HG03378 (cell line): Measurements from ENCODE around the gene SLC4A7.
"Not testable (repeated sequence)": the region's sequence is repeated elsewhere in the genome, so short reads cannot be mapped to it uniquely, and the experiment has no call there.

ENCODE experiments used
- ATAC-seq: cut with Tn5 transposase; IDR thresholded peaks from one replicate; pipeline ENCODE4 v1.9.1; 2021; ENCODE audit warnings: mild to moderate bottlenecking, moderate library complexity; ENCODE audit not compliant: unreplicated experiment

The SLC4A7 gene

GRCh38 chr3:27484015-27484844 lies at the start of gene SLC4A7:
TSS of gene SLC4A7 (minus strand) at chr3:27484384. CDS start at chr3:27484126, 258 bp downstream.
- ATAC-seq, result peak; percentile 79

GRCh38 chr3:27533261-27533607 lies 49.0 kb upstream of the SLC4A7 start:
- no peak for ATAC-seq

GRCh38 chr3:27532426-27533260 lies 48.5 kb upstream of the SLC4A7 start:
- ATAC-seq, result no peak

- ATAC-seq, result not testable (repeated sequence)
These were observed 47.1 kb upstream of the SLC4A7 start for GRCh38 chr3:27531193-27531751.

- ATAC-seq, result no peak
These were observed 44.6 kb upstream of the SLC4A7 start for GRCh38 chr3:27528791-27529190.

- no peak for ATAC-seq
These were observed 42.6 kb upstream of the SLC4A7 start for GRCh38 chr3:27526614-27527315.

GRCh38 chr3:27521872-27522265 lies 37.7 kb upstream of the SLC4A7 start:
- no peak for ATAC-seq

GRCh38 chr3:27521179-27521871 lies 37.1 kb upstream of the SLC4A7 start:
- ATAC-seq, result no peak

- no peak for ATAC-seq
These were observed 27.7 kb upstream of the SLC4A7 start for GRCh38 chr3:27511724-27512422.

GRCh38 chr3:27509376-27509775 lies 25.2 kb upstream of the SLC4A7 start:
- ATAC-seq, result no peak

- ATAC-seq, result no peak
These were observed 24.2 kb upstream of the SLC4A7 start for GRCh38 chr3:27508424-27508823.

- no peak for ATAC-seq
These were observed 23.5 kb upstream of the SLC4A7 start for GRCh38 chr3:27507515-27508266.

- no peak for ATAC-seq
These were observed 22.9 kb upstream of the SLC4A7 start for GRCh38 chr3:27507111-27507510.

GRCh38 chr3:27504749-27505148 lies 20.6 kb upstream of the SLC4A7 start:
- no peak for ATAC-seq

GRCh38 chr3:27503526-27503925 lies 19.3 kb upstream of the SLC4A7 start:
- no peak for ATAC-seq

GRCh38 chr3:27501759-27502158 lies 17.6 kb upstream of the SLC4A7 start:
- ATAC-seq, result no peak

GRCh38 chr3:27500986-27501385 lies 16.8 kb upstream of the SLC4A7 start:
- ATAC-seq, result no peak

GRCh38 chr3:27500035-27500434 lies 15.9 kb upstream of the SLC4A7 start:
- no peak for ATAC-seq

GRCh38 chr3:27494784-27495183 lies 10.6 kb upstream of the SLC4A7 start:
- ATAC-seq, result no peak
